Testis (tissue), 3 donors: Measurements from ENCODE around the gene ALDH1A2. TPM values are rescaled to one million over a fixed set of nuclear protein-coding genes. Genes with fewer than 3 reads are reported as not detected.

ENCODE experiments used
- DNase-seq: peaks from one replicate; pipeline ENCODE4 v3.0.0-alpha.2; 2019
- H3K27ac ChIP-seq, 2 donors: fragments of 200-600 bp; sonication (generic); one replicate each; pipeline ENCODE4 v1.5.1; 2019
- H3K27me3 ChIP-seq: fragments of 200-600 bp; sonication (generic); one replicate; pipeline ENCODE4 v1.5.1; 2019
- H3K36me3 ChIP-seq: fragments of 200-600 bp; sonication (generic); one replicate; pipeline ENCODE4 v1.5.1; 2017; ENCODE audit warnings: low read depth; ENCODE audit errors: missing control alignments
- H3K4me1 ChIP-seq: fragments of 200-600 bp; sonication (generic); one replicate; pipeline ENCODE4 v1.5.1; 2019
- H3K4me3 ChIP-seq, 2 donors: fragments of 200-600 bp; sonication (generic); one replicate each; pipeline ENCODE4 v1.5.1; 2017 to 2019
- H3K9me3 ChIP-seq: fragments of 200-600 bp; sonication (generic); one replicate; pipeline ENCODE4 v1.5.1; 2017
- CTCF ChIP-seq, 3 experiments: fragments of 450-650 bp in 2 of 3; fragments of 200-600 bp in 1 of 3; sonication (generic) in 1 of 3; IDR thresholded peaks; one replicate each; pipeline ENCODE4 v1.5.1; 2016 to 2019; ENCODE audit warnings: antibody characterized with exemption in 3 of 3, mild to moderate bottlenecking in 2 of 3, moderate library complexity in 1 of 3
- POLR2A ChIP-seq: fragments of 450-650 bp; IDR thresholded peaks from one replicate; pipeline ENCODE4 v1.6.1; 2017; ENCODE audit warnings: antibody characterized with exemption, mild to moderate bottlenecking, moderate library complexity
- WGBS, 2 donors: methylation state at CpG; one replicate each; pipeline ENCODE4 v1.1.5; 2018; 5-methylcytosine and 5-hydroxymethylcytosine counted together
- intact Hi-C: fragments of 100-400 bp; cut with DNase I; formaldehyde crosslinking; loops from one replicate; pipeline ENCODE4 v1.15.1; 2023; ENCODE audit warnings: low total_unique reads
- polyA plus RNA-seq: library from polyadenylated mRNA; stranded (reverse); fragments of 350-450 nt; fragmentation: Illumina TruSeq; extraction: RNeasy Lipid Tissue Mini Kit (QIAGEN cat#74804); gene quantifications from one replicate; pipeline ENCODE4 v1.2.3, GENCODE V29; 2014; ENCODE audit warnings: low read depth, low replicate concordance; ENCODE audit not compliant: insufficient read depth
- total RNA-seq, 2 donors: library from RNA; depleted of rRNA; stranded (reverse); fragments of >200 nt; gene quantifications; one replicate each; pipeline ENCODE4 v1.2.3, GENCODE V29; 2016

Gene ALDH1A2
- total and polyA plus RNA-seq, 3 donors from 2014 or later, result 71.2 to 210 (median 91.2) TPM

GRCh38 chr15:57948351-57949289, 116.9 kb downstream of the ALDH1A2 start:
- TF ChIP-seq POLR2A (no peak), CTCF (IDR thresholded peaks at IDR 0.05) (no peak)
- Histone ChIP-seq H3K36me3 (no peaks in the 10 kb centered on the region), H3K27me3 (no peaks in the 10 kb centered on the region), H3K4me3 (no peak overlapping the region), H3K27ac (no peak overlapping the region), H3K9me3 (no peaks in the 10 kb centered on the region), H3K4me1 (peaks cover 7% of the 10 kb centered on the region)
- intact Hi-C loops, result no loop called here
- 77 to 86% methylated on average over 9 of the region's 9 CpGs for WGBS, 2 donors
- DNase-seq, result no peak

GRCh38 chr15:57947781-57948180, 117.7 kb downstream of the ALDH1A2 start:
- H3K36me3 ChIP-seq, result no peaks in the 10 kb centered on the region
- peaks cover 7% of the 10 kb centered on the region for H3K4me1 ChIP-seq
- no peak overlapping the region for H3K4me3 ChIP-seq
- intact Hi-C loops, result no loop called here
- no peak overlapping the region for H3K27ac ChIP-seq
- 38 to 51% methylated on average over 3 of the region's 3 CpGs for WGBS, 2 donors
- no peaks in the 10 kb centered on the region for H3K9me3 ChIP-seq
- H3K27me3 ChIP-seq, result no peaks in the 10 kb centered on the region
- TF ChIP-seq POLR2A, result no peak
- TF ChIP-seq CTCF (IDR thresholded peaks at IDR 0.05), result no peak
- peak; percentile 60 for DNase-seq

- Histone ChIP-seq H3K27me3 (no peaks in the 10 kb centered on the region), H3K27ac (no peak overlapping the region), H3K36me3 (no peaks in the 10 kb centered on the region), H3K4me3 (no peak overlapping the region), H3K4me1 (peaks cover 7% of the 10 kb centered on the region), H3K9me3 (no peaks in the 10 kb centered on the region)
- intact Hi-C loops, result no loop called here
- no peak for TF ChIP-seq POLR2A
- TF ChIP-seq CTCF (IDR thresholded peaks at IDR 0.05), result no peak
- no peak for DNase-seq
- 58 to 66% methylated on average over 4 of the region's 4 CpGs for WGBS, 2 donors
These were observed 118.2 kb downstream of the ALDH1A2 start for GRCh38 chr15:57947282-57947681.

GRCh38 chr15:57946491-57947048, 118.9 kb downstream of the ALDH1A2 start:
- TF ChIP-seq POLR2A (no peak), CTCF (IDR thresholded peaks at IDR 0.05) (no peak)
- no peaks in the 10 kb centered on the region for H3K9me3 ChIP-seq
- H3K4me1 ChIP-seq, result peaks cover 7% of the 10 kb centered on the region
- no peaks in the 10 kb centered on the region for H3K27me3 ChIP-seq
- H3K4me3 ChIP-seq, result no peak overlapping the region
- no peak overlapping the region for H3K27ac ChIP-seq
- 90% methylated on average over 3 of the region's 3 CpGs for WGBS, 2 donors
- DNase-seq, result no peak
- intact Hi-C loops, result no loop called here
- H3K36me3 ChIP-seq, result no peaks in the 10 kb centered on the region
